ENCODE results near the gene C5orf34. TPM values are rescaled to one million over a fixed set of nuclear protein-coding genes. Genes with fewer than 3 reads are reported as not detected.
A peak's percentile ranks its signal among the peaks of the same experiment; 100 is the strongest.
"Not testable (repeated sequence)": the region's sequence is repeated elsewhere in the genome, so short reads cannot be mapped to it uniquely, and the experiment has no call there.

The C5orf34 gene, protein sequence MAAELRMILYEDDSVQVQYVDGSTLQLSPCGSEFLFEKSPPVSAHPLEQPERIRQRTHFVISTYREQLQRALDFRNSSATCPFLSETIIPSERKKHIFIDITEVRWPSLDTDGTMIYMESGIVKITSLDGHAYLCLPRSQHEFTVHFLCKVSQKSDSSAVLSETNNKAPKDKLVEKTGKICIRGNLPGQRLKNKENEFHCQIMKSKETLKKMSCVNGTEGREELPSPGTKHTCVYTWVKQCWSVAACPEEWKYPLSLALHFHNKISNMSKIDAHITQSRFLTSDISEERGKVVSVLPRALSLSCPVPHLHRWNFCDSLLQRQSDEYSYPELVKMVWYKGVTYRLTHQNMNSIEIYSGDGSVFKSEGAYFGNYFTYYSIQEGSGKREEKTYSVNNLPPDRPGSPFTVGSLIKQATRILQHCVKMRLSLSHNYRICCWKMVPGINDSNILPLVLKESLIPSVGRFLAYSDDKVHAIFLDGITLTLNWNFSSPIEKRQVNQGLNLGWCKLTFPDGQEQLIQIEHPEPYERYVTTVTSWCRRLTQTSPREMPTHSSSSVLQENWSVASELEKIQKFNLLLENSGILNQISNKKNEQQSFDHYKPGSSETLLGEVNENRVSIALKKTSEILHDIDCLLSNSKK
- 6.8 and 8.7 TPM in 2 replicates for total RNA-seq

DNA sequence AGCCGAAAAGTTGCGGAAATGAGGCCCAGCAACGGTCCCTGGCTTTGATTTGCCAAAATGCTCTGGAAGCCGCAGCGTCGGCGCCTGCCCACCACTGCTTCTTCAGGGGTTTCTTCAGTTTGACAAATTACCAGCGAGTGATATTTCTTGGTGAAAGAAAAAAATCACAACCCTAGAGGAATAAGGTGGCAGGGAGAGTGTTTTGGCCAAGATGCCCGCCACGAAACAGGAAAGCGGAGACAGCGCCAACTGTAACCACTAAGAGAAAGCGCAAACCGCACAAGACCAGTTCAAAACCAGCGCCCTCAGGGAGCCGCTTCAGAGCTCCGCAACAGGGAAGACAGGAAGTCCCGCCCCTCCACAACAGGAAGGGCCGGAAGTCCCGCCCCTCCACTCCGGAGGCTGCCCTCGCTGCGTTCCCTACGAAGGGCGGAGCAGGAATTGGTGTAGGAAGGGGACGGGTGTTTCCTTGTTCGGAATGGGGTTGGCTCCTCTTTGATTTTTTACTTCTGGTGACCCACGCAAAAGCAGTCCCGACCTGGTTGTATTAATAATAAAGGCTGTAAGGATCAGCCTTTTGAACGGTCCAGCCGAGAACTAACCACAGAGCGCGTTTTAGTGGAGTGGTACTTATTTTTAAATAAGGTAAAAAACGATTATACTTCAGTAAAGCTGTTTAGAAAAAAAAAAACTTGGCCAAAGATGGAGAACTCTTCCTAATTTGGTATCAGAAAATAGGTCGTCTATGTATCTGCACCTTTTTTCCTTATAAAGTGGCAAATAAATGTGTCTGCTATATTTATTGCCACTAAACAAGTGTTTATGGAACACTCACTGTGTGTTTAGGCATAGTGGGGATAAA, at the start of gene C5orf34:
TSS of gene C5orf34 (minus strand) at position 333 of the 862 bp plus-strand sequence. CDS start 5,809 bp downstream, outside the sequence.
- Mint-ChIP-seq H3K36me3 (ENCODE audit: low read depth) (peaks cover 14% of the 10 kb centered on the region), H3K9me3 (peaks cover 5% of the 10 kb centered on the region), H3K27ac (peak within 1 kb of the TSS; percentile 96), H3K4me1 (peaks cover 23% of the 10 kb centered on the region), H3K4me3 (peak within 1 kb of the TSS; percentile 95), H3K27me3 (no peaks in the 10 kb centered on the region)
- DNase-seq: peak; percentile 98
- intact Hi-C loops (cut with micrococcal nuclease): loop anchor here (1.0 to 10.0 kb wide), 6 partner anchors 31 to 394 kb away; partner anchors contain the start of genes HMGCS1 and NNT

DNA sequence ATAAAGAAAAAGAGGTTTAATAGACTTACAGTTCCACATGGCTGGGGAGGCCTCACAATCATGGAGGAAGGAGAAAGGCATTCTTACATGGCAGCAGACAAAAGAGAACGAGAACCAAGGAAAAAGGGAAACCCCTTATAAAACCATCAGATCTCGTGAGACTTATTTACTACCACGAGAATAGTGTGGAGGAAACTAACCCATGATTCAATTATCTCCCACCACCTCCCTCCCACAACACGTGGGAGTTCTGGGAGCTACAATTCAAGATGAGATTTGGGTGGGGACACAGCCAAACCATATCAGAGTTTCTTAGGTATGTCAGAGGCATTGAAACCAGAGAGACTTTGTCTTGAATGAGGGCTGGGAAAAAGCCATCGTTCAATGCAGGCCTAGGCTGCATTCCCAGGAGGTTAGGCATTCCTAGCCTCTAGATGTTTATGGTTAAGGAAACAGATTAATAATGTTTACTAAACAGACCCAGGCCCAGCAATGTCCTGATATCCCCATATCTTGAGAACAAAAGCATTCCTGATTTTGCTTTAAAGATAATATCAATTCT, 49.4 kb upstream of the C5orf34 start:
- intact Hi-C loops (cut with micrococcal nuclease): no loop called here
- Mint-ChIP-seq H3K27ac (no peak overlapping the region), H3K4me3 (no peak overlapping the region), H3K4me1 (no peaks in the 10 kb centered on the region), H3K36me3 (ENCODE audit: low read depth) (no peaks in the 10 kb centered on the region), H3K27me3 (peaks cover 20% of the 10 kb centered on the region), H3K9me3 (peaks cover 7% of the 10 kb centered on the region)
- DNase-seq: no peak

DNA sequence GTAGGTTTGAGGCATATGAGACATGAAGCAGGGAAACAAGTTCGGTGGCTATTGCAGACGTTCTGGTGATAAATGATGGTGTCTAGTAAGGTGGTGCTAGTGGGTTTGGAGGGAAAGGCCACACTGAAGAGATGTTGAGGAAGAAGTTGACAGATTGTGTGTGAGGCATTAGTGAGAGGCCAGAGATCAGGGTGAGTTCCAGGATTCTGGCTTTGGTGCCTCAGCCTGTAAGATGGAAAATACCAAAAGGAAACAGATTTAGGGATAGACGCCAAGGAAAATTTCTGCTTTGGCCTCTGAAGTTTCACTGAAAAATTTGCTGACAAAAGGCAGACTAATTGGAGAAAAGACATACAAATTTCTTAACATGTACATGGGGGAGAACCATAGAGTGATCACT, 48.4 kb upstream of the C5orf34 start:
- Mint-ChIP-seq H3K27me3 (peaks cover 20% of the 10 kb centered on the region), H3K27ac (no peak overlapping the region), H3K4me1 (peaks cover 2% of the 10 kb centered on the region), H3K36me3 (ENCODE audit: low read depth) (no peaks in the 10 kb centered on the region), H3K9me3 (peaks cover 7% of the 10 kb centered on the region), H3K4me3 (no peak overlapping the region)
- intact Hi-C loops (cut with micrococcal nuclease): no loop called here
- no peak for DNase-seq

DNA sequence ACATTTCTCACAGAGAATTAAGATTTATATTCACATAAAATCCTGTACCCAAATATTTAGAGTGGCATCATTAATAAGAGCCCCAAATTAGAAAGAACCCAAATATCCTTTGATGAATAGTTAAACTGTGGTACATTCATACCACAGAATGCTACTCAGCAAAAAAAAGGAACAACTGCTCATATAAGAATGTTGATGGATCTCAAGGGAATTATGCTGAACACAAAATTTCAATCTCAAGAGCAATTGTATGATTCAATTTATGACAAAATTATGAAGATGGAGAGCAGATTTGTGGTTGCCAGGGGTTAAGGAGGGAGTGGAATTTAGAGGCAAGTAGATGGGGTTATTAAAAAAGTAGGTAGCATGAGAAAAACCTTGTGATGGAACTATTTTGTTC, 46.4 kb upstream of the C5orf34 start:
- Mint-ChIP-seq H3K4me1 (peaks cover 6% of the 10 kb centered on the region), H3K4me3 (no peak overlapping the region), H3K9me3 (peaks cover 3% of the 10 kb centered on the region), H3K36me3 (ENCODE audit: low read depth) (no peaks in the 10 kb centered on the region), H3K27me3 (peaks cover 20% of the 10 kb centered on the region), H3K27ac (no peak overlapping the region)
- intact Hi-C loops (cut with micrococcal nuclease): no loop called here
- DNase-seq: no peak

DNA sequence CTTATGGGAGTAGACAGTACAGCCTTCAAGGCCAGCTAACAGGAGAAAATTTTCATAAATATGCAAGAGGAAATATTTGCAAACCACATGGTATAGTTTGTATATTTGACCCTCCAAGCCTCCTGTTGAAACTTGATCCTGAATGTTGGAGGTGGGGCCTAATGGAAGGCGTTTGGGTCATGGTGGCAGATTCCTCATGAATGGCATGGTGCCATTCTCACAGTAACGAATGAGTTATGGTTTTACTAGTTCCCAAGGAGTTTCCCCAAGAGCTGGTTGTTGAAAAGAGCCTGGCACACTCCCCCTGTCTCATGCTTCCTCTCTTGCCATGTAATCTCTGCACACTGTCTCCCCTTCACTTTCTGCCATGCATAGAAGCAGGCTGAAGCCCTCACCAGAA, 45.2 kb upstream of the C5orf34 start:
- no peak for DNase-seq
- H3K36me3 Mint-ChIP-seq (ENCODE audit: low read depth): peaks cover 3% of the 10 kb centered on the region
- no peak overlapping the region for H3K27ac Mint-ChIP-seq
- H3K4me1 Mint-ChIP-seq: peaks cover 9% of the 10 kb centered on the region
- peaks cover 20% of the 10 kb centered on the region for H3K27me3 Mint-ChIP-seq
- H3K9me3 Mint-ChIP-seq: no peaks in the 10 kb centered on the region
- intact Hi-C loops (cut with micrococcal nuclease): no loop called here
- H3K4me3 Mint-ChIP-seq: no peak overlapping the region

DNA sequence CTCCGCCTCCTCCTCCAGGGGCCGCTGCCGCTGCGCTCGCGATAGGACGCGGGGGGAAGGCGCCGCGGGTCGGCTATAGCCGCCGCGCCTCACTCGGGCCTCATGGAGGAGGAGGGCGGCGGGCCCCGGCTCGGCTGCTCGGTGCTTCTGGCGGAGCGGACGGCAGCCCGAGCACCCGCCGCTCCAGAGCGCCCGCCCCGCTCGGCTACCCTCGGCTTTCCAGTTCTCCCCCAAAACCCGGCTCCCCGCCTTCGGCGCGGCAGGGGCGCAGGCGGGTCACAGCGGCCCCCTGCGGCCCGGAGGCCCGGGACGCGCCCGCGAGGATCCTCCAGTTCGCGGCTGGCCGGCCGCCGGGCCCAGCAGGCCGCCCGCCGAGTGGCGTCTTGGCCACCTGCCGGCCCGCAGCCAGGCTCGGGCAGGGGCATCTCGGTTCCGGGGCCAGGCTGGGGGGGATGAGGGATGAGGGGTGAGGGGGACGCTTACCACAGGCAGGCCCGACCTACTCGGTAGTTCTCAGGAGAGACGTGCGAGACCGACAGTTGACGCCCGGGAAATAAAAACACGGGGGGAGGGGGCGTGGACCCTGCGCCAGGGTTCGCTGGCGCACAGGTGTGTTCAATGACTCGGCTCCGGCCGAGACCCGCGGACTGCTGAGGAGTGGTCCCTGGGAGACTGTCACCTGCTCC, 42.1 kb upstream of the C5orf34 start, which contains the start of gene PAIP1:
TSS of gene PAIP1 (minus strand) at position 221 of the 686 bp plus-strand sequence. CDS start 231 bp downstream, outside the sequence.
- peaks cover 6% of the 10 kb centered on the region for H3K36me3 Mint-ChIP-seq (ENCODE audit: low read depth)
- H3K4me3 Mint-ChIP-seq: peak within 1 kb of the TSS; percentile 91
- intact Hi-C loops (cut with micrococcal nuclease): loop anchor here (1.0 to 10.0 kb wide), 8 partner anchors 42 to 606 kb away; partner anchors contain the start of genes C5orf34, NNT, TMEM267 and ZNF131
- peak within 1 kb of the TSS; percentile 90 for H3K27ac Mint-ChIP-seq
- peaks cover 12% of the 10 kb centered on the region for H3K4me1 Mint-ChIP-seq
- peaks cover 13% of the 10 kb centered on the region for H3K27me3 Mint-ChIP-seq
- peak; percentile 96 for DNase-seq
- H3K9me3 Mint-ChIP-seq: no peaks in the 10 kb centered on the region

DNA sequence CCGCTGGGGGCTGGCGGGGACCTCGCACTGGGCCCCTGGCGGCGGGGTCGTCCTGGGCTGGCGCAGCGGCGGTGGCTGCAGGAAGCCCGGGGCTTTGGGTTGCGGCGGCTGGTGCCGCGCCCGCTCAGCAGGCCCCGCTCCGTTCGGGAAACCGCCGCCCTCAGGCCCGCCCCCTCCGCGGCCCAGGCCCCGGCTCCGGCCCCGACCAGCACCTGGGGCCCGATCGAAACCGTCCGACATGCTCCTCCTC, 41.6 kb upstream of the C5orf34 start:
- H3K36me3 Mint-ChIP-seq (ENCODE audit: low read depth); H3K9me3 Mint-ChIP-seq; DNase-seq: not testable (repeated sequence)
- Mint-ChIP-seq H3K4me1 (peaks cover 12% of the 10 kb centered on the region), H3K27me3 (peaks cover 12% of the 10 kb centered on the region), H3K4me3 (peak overlapping the region; percentile 91), H3K27ac (peak overlapping the region; percentile 90)
- intact Hi-C loops (cut with micrococcal nuclease): loop anchor here (1.0 to 10.0 kb wide), 8 partner anchors 41 to 606 kb away; partner anchors contain the start of genes C5orf34, NNT, TMEM267 and ZNF131

DNA sequence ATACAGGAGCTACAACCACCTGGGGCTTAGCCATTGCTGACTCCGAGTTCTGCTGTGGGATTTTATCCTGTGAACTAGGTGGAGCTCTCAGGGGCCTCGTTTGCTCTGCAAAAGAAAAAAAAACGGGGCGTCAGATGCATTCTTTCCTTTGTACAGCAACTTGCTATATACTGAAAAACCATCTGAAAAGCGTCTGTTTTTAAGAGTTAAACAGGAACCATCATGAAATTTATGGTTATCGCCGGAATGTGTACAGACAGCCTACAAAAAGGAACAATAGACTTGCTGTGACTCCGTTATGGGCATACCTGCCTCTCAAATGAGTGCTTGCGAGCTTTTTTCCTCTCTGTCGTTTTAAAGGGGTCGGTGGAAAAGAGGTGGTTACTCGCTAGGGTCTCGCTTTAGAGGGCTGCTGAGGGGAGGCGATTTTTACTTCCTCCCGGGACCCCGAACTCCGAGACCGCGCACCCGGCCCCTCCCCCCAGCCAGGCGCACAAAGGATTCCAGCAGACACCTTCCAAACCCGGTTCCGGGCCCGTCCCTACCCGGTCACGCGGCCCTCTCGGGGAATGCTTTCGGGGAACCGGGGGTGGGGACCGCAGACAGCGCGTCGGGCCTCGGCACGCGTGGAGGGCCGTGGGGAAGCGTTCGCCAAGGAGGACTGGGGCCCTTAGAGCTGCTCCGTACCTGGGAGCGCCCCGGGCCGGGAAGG, 41.1 kb upstream of the C5orf34 start:
- peaks cover 12% of the 10 kb centered on the region for H3K4me1 Mint-ChIP-seq
- DNase-seq: peak; percentile 87
- intact Hi-C loops (cut with micrococcal nuclease): loop anchor here (1.0 to 10.0 kb wide), 8 partner anchors 41 to 605 kb away; partner anchors contain the start of genes C5orf34, NNT, TMEM267 and ZNF131
- peaks cover 9% of the 10 kb centered on the region for H3K27me3 Mint-ChIP-seq
- no peaks in the 10 kb centered on the region for H3K9me3 Mint-ChIP-seq
- peaks cover 7% of the 10 kb centered on the region for H3K36me3 Mint-ChIP-seq (ENCODE audit: low read depth)
- peak overlapping the region; percentile 90 for H3K27ac Mint-ChIP-seq
- H3K4me3 Mint-ChIP-seq: peak overlapping the region; percentile 91

DNA sequence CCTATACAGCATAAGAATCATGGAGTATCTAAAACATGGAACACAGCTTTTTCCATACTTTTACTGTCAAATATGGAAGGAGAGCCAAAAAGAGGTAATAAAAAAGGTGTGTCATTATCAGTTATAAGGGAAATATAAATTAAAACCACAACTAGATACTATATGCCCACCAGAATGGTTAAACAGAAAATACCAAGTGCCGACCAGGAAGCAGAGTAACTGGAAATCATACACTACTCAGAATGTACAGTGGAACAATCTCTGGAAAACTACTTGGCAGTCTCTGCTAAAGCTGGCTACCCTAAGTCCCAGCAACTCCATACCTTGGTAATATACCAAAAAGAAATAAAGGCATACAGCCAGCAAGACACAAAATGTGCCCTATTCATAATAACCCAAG, 39.5 kb upstream of the C5orf34 start:
- H3K27ac Mint-ChIP-seq: no peak overlapping the region
- DNase-seq: no peak
- peak overlapping the region; percentile 20 for H3K4me3 Mint-ChIP-seq
- no peaks in the 10 kb centered on the region for H3K9me3 Mint-ChIP-seq
- no peaks in the 10 kb centered on the region for H3K27me3 Mint-ChIP-seq
- peaks cover 10% of the 10 kb centered on the region for H3K36me3 Mint-ChIP-seq (ENCODE audit: low read depth)
- peaks cover 15% of the 10 kb centered on the region for H3K4me1 Mint-ChIP-seq
- intact Hi-C loops (cut with micrococcal nuclease): loop anchor here (10.0 kb wide), 1 partner anchor 450 kb away; no protein-coding TSS in a partner anchor

DNA sequence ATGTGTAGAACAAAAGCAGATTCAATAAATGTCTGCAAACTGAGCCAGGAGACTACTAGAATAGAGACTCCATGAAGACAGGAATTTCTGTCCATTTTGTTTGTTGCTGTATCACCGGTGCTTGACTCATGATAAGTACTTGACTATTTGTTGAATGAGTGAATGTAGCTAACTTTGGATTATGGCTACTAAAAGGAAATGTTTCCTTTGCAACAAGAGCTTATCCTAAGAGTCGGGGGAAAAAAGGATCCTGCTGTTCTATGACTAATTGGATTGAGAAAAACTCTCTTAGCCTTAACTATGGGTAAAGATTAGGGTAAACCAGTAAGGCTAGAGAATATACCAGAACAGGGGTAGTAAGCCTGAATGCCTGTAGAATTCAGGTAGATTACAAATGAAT, 38.4 kb upstream of the C5orf34 start:
- intact Hi-C loops (cut with micrococcal nuclease): loop anchor here (10.0 kb wide), 1 partner anchor 449 kb away; no protein-coding TSS in a partner anchor
- Mint-ChIP-seq H3K4me1 (peaks cover 14% of the 10 kb centered on the region), H3K36me3 (ENCODE audit: low read depth) (peaks cover 15% of the 10 kb centered on the region), H3K4me3 (no peak overlapping the region), H3K27ac (no peak overlapping the region), H3K27me3 (no peaks in the 10 kb centered on the region), H3K9me3 (no peaks in the 10 kb centered on the region)
- DNase-seq: no peak

DNA sequence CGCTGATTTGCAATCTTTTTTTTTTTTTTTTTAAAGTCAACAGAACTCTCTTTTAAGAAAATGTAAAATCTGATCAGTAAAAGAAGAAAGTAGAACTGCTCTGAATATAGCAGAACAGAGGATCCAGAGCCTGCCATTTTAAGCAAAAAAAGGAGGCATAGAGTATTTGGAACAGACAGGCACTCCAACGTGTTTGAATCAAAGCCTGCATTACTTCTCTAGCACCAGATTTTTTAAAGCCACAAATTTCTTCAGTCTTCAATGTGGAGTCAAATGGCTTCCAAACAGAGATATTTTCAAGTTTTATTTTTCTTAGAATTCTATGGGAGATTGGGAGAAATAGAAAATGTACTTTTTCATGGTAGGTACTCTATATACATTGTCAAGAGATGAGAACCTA, 36.8 kb upstream of the C5orf34 start:
- H3K4me1 Mint-ChIP-seq: peaks cover 10% of the 10 kb centered on the region
- DNase-seq: no peak
- H3K9me3 Mint-ChIP-seq: no peaks in the 10 kb centered on the region
- H3K4me3 Mint-ChIP-seq: no peak overlapping the region
- H3K36me3 Mint-ChIP-seq (ENCODE audit: low read depth): peaks cover 25% of the 10 kb centered on the region
- H3K27me3 Mint-ChIP-seq: no peaks in the 10 kb centered on the region
- no peak overlapping the region for H3K27ac Mint-ChIP-seq
- intact Hi-C loops (cut with micrococcal nuclease): loop anchor here (10.0 kb wide), 1 partner anchor 447 kb away; no protein-coding TSS in a partner anchor

DNA sequence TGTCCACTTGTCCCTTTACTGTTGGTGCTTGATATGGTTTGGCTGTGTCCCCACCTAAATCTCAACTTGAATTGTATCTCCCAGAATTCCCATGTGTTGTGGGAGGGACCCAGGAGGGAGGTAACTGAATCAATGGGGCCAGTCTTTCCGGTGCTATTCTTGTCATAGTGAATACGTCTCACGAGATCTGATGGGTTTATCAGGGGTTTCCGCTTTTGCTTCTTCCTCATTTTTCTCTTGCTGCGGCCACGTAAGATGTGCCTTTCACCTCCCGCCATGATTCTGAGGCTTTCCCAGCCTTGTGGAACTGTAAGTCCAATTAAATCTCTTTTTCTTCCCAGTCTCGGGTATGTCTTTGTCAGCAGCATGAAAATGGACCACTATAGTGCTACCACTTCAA, 34.3 kb upstream of the C5orf34 start:
- intact Hi-C loops (cut with micrococcal nuclease); H3K4me3 Mint-ChIP-seq; H3K9me3 Mint-ChIP-seq; H3K27ac Mint-ChIP-seq; DNase-seq; H3K27me3 Mint-ChIP-seq; H3K4me1 Mint-ChIP-seq: not testable (repeated sequence)
- peaks cover 39% of the 10 kb centered on the region for H3K36me3 Mint-ChIP-seq (ENCODE audit: low read depth)

All from activated CD4-positive, alpha-beta T cell treated with anti-CD3 and anti-CD28 coated beads, Interleukin-2, amount 10 ng/mL, durations not matched to agents 24 days and 14 days (primary cell).